C4-2B (cell line): ENCODE results near the gene CLSTN2.

Experiments used
- ZFX ChIP-seq: fragments of 450-650 bp; IDR thresholded peaks from 2 replicates; pipeline ENCODE4 v1.6.1; 2017
- TF ChIP-seq, protein P1 (sequence below): fragments of 450-650 bp; conservative IDR thresholded peaks from 2 replicates; pipeline ENCODE4 v1.5.1; 2017; ENCODE audit warnings: mild to moderate bottlenecking

DNA sequence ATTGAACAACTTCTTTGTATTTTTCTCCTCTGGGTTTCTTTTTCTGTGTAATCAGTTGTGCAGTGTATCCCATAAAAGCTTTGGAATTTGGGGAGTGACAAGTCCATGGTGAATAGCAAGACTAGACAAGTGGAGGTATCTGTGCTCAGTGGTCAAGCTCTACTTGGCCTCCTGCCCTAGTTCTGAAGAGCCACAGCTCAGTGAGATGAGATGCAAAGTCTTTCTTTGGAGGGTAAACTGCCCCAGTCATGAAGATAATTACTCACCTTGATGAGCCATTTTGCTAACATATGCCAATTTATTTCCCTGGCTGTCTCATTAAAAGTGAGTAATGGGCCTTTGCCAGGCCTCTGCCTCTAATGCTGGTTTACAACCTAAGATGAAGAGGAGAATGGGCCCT, 471.7 kb downstream of the CLSTN2 start:
- TF ChIP-seq, protein P1, sequence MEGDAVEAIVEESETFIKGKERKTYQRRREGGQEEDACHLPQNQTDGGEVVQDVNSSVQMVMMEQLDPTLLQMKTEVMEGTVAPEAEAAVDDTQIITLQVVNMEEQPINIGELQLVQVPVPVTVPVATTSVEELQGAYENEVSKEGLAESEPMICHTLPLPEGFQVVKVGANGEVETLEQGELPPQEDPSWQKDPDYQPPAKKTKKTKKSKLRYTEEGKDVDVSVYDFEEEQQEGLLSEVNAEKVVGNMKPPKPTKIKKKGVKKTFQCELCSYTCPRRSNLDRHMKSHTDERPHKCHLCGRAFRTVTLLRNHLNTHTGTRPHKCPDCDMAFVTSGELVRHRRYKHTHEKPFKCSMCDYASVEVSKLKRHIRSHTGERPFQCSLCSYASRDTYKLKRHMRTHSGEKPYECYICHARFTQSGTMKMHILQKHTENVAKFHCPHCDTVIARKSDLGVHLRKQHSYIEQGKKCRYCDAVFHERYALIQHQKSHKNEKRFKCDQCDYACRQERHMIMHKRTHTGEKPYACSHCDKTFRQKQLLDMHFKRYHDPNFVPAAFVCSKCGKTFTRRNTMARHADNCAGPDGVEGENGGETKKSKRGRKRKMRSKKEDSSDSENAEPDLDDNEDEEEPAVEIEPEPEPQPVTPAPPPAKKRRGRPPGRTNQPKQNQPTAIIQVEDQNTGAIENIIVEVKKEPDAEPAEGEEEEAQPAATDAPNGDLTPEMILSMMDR = no peak
- no peak for TF ChIP-seq ZFX
